ENCODE data around the gene EHBP1L1. TPM values are rescaled to one million over a fixed set of nuclear protein-coding genes. Genes with fewer than 3 reads are reported as not detected.

EHBP1L1 gene
- total RNA-seq, 2 donors from 2014 or later, result 6.2 to 9.8 TPM

- Histone ChIP-seq H3K27ac (ENCODE audit: low read depth, low read length) (no peak overlapping the region), H3K9me3 (ENCODE audit: control insufficient read depth, low read length) (no peaks in the 10 kb centered on the region), H3K4me3 (ENCODE audit: low read length) (peak overlapping the region; percentile 79), H3K4me1 (ENCODE audit: control insufficient read depth, insufficient read depth, low read length) (peaks cover 10% of the 10 kb centered on the region), H3K36me3 (ENCODE audit: control insufficient read depth, insufficient read depth, low read length) (peaks cover 28% of the 10 kb centered on the region), H3K9ac (ENCODE audit: extremely low read depth, low read length, poor library complexity, severe bottlenecking) (no peak overlapping the region), H3K27me3 (ENCODE audit: control insufficient read depth, insufficient read depth, low read length, poor library complexity, severe bottlenecking) (no peaks in the 10 kb centered on the region)
- Mint-ChIP-seq H3K27ac (no peak overlapping the region), H3K4me3 (peak overlapping the region; percentile 82), H3K27me3 (ENCODE audit: insufficient read depth) (peaks cover 2% of the 10 kb centered on the region), H3K9me3 (no peaks in the 10 kb centered on the region), H3K36me3 (ENCODE audit: low read depth) (peaks cover 30% of the 10 kb centered on the region), H3K4me1 (peaks cover 12% of the 10 kb centered on the region)
- WGBS, 2 experiments (ENCODE audit: insufficient coverage in 1 of 2, insufficient read length in 1 of 2), result 86 to 89% methylated on average over 10 to 12 of the region's 12 CpGs
- no peak for TF ChIP-seq CTCF (conservative IDR thresholded peaks at IDR 0.05)
- DNase-seq, result no peak
Observed at GRCh38 chr11:65611758-65612603, 36.1 kb downstream of the EHBP1L1 start.

GRCh38 chr11:65612691-65613090, 36.8 kb downstream of the EHBP1L1 start:
- WGBS, 2 experiments (ENCODE audit: insufficient coverage in 1 of 2, insufficient read length in 1 of 2), result 96 to 97% methylated on average over 6 to 7 of the region's 7 CpGs

More at GRCh38 chr11:65612691-65613090, 36.8 kb downstream of the EHBP1L1 start:
- no peak overlapping the region for H3K27ac Mint-ChIP-seq
- Histone ChIP-seq H3K27me3 (ENCODE audit: control insufficient read depth, insufficient read depth, low read length, poor library complexity, severe bottlenecking) (no peaks in the 10 kb centered on the region), H3K4me1 (ENCODE audit: control insufficient read depth, insufficient read depth, low read length) (peaks cover 11% of the 10 kb centered on the region), H3K9ac (ENCODE audit: extremely low read depth, low read length, poor library complexity, severe bottlenecking) (no peak overlapping the region), H3K4me3 (ENCODE audit: low read length) (peak overlapping the region; percentile 79), H3K36me3 (ENCODE audit: control insufficient read depth, insufficient read depth, low read length) (peaks cover 35% of the 10 kb centered on the region), H3K9me3 (ENCODE audit: control insufficient read depth, low read length) (no peaks in the 10 kb centered on the region), H3K27ac (ENCODE audit: low read depth, low read length) (no peak overlapping the region)
- no peak for DNase-seq
- no peak for TF ChIP-seq CTCF (conservative IDR thresholded peaks at IDR 0.05)
- H3K27me3 Mint-ChIP-seq (ENCODE audit: insufficient read depth), result peaks cover 2% of the 10 kb centered on the region
- peak overlapping the region; percentile 82 for H3K4me3 Mint-ChIP-seq
- peaks cover 30% of the 10 kb centered on the region for H3K36me3 Mint-ChIP-seq (ENCODE audit: low read depth)
- H3K9me3 Mint-ChIP-seq, result no peaks in the 10 kb centered on the region
- peaks cover 12% of the 10 kb centered on the region for H3K4me1 Mint-ChIP-seq
